AG04450 (cell line): ENCODE data around the gene MCC. TPM values are rescaled to one million over a fixed set of nuclear protein-coding genes. Genes with fewer than 3 reads are reported as not detected.

Source experiments
- CTCF ChIA-PET: fragments of 300-600, 350-600 bp; formaldehyde crosslinking; extraction: SDS; loops from one replicate; lab custom pipeline; 2022; ENCODE audit warnings: antibody characterized with exemption, inconsistent platforms; lab: Charles Lee
- POLR2A ChIA-PET: fragments of 350-600 bp; formaldehyde crosslinking; extraction: SDS; loops from one replicate; lab custom pipeline; 2021; ENCODE audit warnings: antibody characterized with exemption, inconsistent platforms; lab: Yijun Ruan, JAX
- DNase-seq: peaks from one replicate; pipeline ENCODE4 v3.0.0-alpha.2; 2011; ENCODE audit warnings: low read depth, low spot score
- H3K27ac ChIP-seq: one replicate; pipeline ENCODE4 v1.5.1; 2012; ENCODE audit warnings: low read depth, low read length, control low read depth
- H3K27me3 ChIP-seq: one replicate; pipeline ENCODE4 v1.6.0; 2012; ENCODE audit warnings: low read length; ENCODE audit not compliant: control insufficient read depth, insufficient read depth
- H3K4me3 ChIP-seq: 2 replicates; pipeline ENCODE4 v1.5.1; 2011; ENCODE audit warnings: mild to moderate bottlenecking, low read depth, low read length, control low read depth
- H3K9me3 ChIP-seq: 2 replicates; pipeline ENCODE4 v1.5.1; 2012; ENCODE audit warnings: low read length; ENCODE audit not compliant: control insufficient read depth, insufficient read depth
- polyA plus RNA-seq: library from polyadenylated mRNA; depleted of rRNA; stranded (reverse); fragments of >200 nt; gene quantifications from 2 replicates; pipeline ENCODE4 v1.2.3, GENCODE V29; 2011
- TF ChIP-seq, protein P1 (sequence below): IDR thresholded peaks from 2 replicates; pipeline ENCODE4 v1.5.1; 2011; ENCODE audit warnings: low read depth, low read length, control low read depth, inconsistent platforms

The MCC gene
- polyA plus RNA-seq, 1 experiment = 17.5 TPM

GRCh38 chr5:113095831-113096230 is 392.4 kb downstream of the MCC start:
- Histone ChIP-seq H3K4me3 (no peak overlapping the region), H3K27me3 (no peaks in the 10 kb centered on the region), H3K27ac (no peak overlapping the region), H3K9me3 (no peaks in the 10 kb centered on the region)
- POLR2A ChIA-PET = no interaction called here
- CTCF ChIA-PET = interaction anchor here (1.4 kb wide), 1 partner anchor 143 kb away, joined by 3 read pairs; no protein-coding TSS in a partner anchor
- DNase-seq = no peak
- TF ChIP-seq, protein P1, sequence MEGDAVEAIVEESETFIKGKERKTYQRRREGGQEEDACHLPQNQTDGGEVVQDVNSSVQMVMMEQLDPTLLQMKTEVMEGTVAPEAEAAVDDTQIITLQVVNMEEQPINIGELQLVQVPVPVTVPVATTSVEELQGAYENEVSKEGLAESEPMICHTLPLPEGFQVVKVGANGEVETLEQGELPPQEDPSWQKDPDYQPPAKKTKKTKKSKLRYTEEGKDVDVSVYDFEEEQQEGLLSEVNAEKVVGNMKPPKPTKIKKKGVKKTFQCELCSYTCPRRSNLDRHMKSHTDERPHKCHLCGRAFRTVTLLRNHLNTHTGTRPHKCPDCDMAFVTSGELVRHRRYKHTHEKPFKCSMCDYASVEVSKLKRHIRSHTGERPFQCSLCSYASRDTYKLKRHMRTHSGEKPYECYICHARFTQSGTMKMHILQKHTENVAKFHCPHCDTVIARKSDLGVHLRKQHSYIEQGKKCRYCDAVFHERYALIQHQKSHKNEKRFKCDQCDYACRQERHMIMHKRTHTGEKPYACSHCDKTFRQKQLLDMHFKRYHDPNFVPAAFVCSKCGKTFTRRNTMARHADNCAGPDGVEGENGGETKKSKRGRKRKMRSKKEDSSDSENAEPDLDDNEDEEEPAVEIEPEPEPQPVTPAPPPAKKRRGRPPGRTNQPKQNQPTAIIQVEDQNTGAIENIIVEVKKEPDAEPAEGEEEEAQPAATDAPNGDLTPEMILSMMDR = no peak

GRCh38 chr5:113093558-113093957 is 394.7 kb downstream of the MCC start:
- no peak overlapping the region for H3K27ac ChIP-seq
- ChIA-PET POLR2A (no interaction called here), CTCF (no interaction called here)
- no peak overlapping the region for H3K4me3 ChIP-seq
- TF ChIP-seq, protein P1 = no peak
- DNase-seq = no peak
- no peaks in the 10 kb centered on the region for H3K27me3 ChIP-seq
- H3K9me3 ChIP-seq = no peaks in the 10 kb centered on the region

- POLR2A ChIA-PET = no interaction called here
- Histone ChIP-seq H3K9me3 (no peaks in the 10 kb centered on the region), H3K4me3 (no peak overlapping the region), H3K27me3 (no peaks in the 10 kb centered on the region), H3K27ac (no peak overlapping the region)
- CTCF ChIA-PET = no interaction called here
- TF ChIP-seq, protein P1 = no peak
- no peak for DNase-seq
Observed at GRCh38 chr5:113092683-113093082, 395.6 kb downstream of the MCC start.

DNA sequence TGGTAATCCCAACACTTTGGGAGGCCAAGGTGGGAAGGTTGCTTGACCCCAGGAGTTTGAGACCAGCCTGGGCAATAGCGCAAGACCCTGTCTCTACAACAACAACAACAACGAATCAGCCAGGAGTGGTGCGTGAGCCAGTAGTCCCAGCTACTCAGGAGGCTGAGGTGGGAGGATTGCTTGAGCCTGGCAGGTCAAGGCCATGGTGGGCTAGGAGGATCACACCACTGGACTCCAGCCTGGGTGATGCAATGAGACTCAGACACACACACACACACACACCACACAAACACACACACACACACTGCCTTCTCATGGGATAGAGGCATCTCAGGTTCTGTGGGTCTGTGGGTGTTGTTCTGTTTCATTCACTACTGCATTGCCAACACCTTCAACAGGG is 396.6 kb downstream of the MCC start:
- H3K9me3 ChIP-seq = no peaks in the 10 kb centered on the region
- no peak for DNase-seq
- H3K4me3 ChIP-seq = no peak overlapping the region
- no peak overlapping the region for H3K27ac ChIP-seq
- CTCF ChIA-PET = interaction anchor here (1.0 kb wide), 1 partner anchor 75 kb away, joined by 3 read pairs; no protein-coding TSS in a partner anchor
- H3K27me3 ChIP-seq = no peaks in the 10 kb centered on the region
- POLR2A ChIA-PET = no interaction called here
- TF ChIP-seq, protein P1 = no peak

GRCh38 chr5:113090336-113091106 is 397.7 kb downstream of the MCC start:
- TF ChIP-seq, protein P1 = no peak
- Histone ChIP-seq H3K27me3 (no peaks in the 10 kb centered on the region), H3K9me3 (no peaks in the 10 kb centered on the region), H3K4me3 (no peak overlapping the region), H3K27ac (no peak overlapping the region)
- ChIA-PET CTCF (interaction anchor here (1.0 kb wide), 1 partner anchor 76 kb away, joined by 3 read pairs; no protein-coding TSS in a partner anchor), POLR2A (interaction anchor here (0.6 kb wide), 1 partner anchor 157 kb away, joined by 8 read pairs; no protein-coding TSS in a partner anchor)
- no peak for DNase-seq
